GM23338 (cell line): ENCODE measurements around the gene NEK10. TPM values are rescaled to one million over a fixed set of nuclear protein-coding genes. Genes with fewer than 3 reads are reported as not detected.

Source experiments
- ATAC-seq: fragments of 200-7000 bp; cut with Tn5 transposase; 3 replicates; pipeline ENCODE4 v1.9.1; 2020
- DNase-seq: peaks from one replicate; pipeline ENCODE4 v3.0.0-alpha.2; 2015; ENCODE audit warnings: low spot score
- H2AFZ ChIP-seq: fragments of 200-600 bp; sonication (generic); 2 replicates; pipeline ENCODE4 v1.8.0; 2016; ENCODE audit warnings: antibody characterized with exemption, mild to moderate bottlenecking, moderate library complexity
- H3F3A ChIP-seq: fragments of 200-600 bp; sonication (generic); replicated peaks from 2 replicates; pipeline ENCODE4 v1.8.0; 2017; ENCODE audit warnings: antibody characterized with exemption, mixed run types, low read depth
- H3K27ac ChIP-seq: fragments of 200-600 bp; sonication (generic); 2 replicates; pipeline ENCODE4 v1.6.1; 2016; ENCODE audit warnings: low read depth
- H3K27me3 ChIP-seq: fragments of 200-600 bp; sonication (generic); 2 replicates; pipeline ENCODE4 v1.8.0; 2016; ENCODE audit warnings: mild to moderate bottlenecking, mixed run types, moderate library complexity; ENCODE audit not compliant: insufficient read depth
- H3K36me3 ChIP-seq: fragments of 200-600 bp; sonication (generic); 2 replicates; pipeline ENCODE4 v1.8.0; 2016; ENCODE audit warnings: mild to moderate bottlenecking; ENCODE audit not compliant: insufficient read depth
- H3K4me1 ChIP-seq: fragments of 200-600 bp; sonication (generic); 2 replicates; pipeline ENCODE4 v1.8.0; 2016; ENCODE audit warnings: mild to moderate bottlenecking, moderate library complexity; ENCODE audit not compliant: insufficient read depth
- H3K4me2 ChIP-seq: fragments of 200-600 bp; sonication (generic); 2 replicates; pipeline ENCODE4 v1.7.1; 2017; ENCODE audit warnings: mixed run types
- H3K4me3 ChIP-seq: fragments of 200-600 bp; sonication (generic); 2 replicates; pipeline ENCODE4 v1.6.1; 2016; ENCODE audit warnings: mixed run types
- H3K79me2 ChIP-seq: fragments of 200-600 bp; sonication (generic); replicated peaks from 2 replicates; pipeline ENCODE4 v1.8.0; 2017; ENCODE audit warnings: mild to moderate bottlenecking; ENCODE audit not compliant: insufficient read depth
- H3K9me2 ChIP-seq: fragments of 200-600 bp; sonication (generic); 2 replicates; pipeline ENCODE4 v1.8.0; 2017; ENCODE audit not compliant: insufficient read depth
- H4K20me1 ChIP-seq: fragments of 200-600 bp; sonication (generic); replicated peaks from 2 replicates; pipeline ENCODE4 v1.8.0; 2017; ENCODE audit warnings: mild to moderate bottlenecking; ENCODE audit not compliant: insufficient read depth
- H3K27ac Mint-ChIP-seq: 2 replicates; pipeline ENCODE4 v1.8.0; 2020; ENCODE audit warnings: inconsistent platforms, mild to moderate bottlenecking, moderate library complexity, mixed read lengths
- H3K27me3 Mint-ChIP-seq: 3 replicates; pipeline ENCODE4 v1.8.0; 2022; ENCODE audit warnings: low read depth, mild to moderate bottlenecking, moderate library complexity, mixed read lengths, inconsistent platforms; ENCODE audit not compliant: insufficient read depth, poor library complexity
- H3K36me3 Mint-ChIP-seq: 3 replicates; pipeline ENCODE4 v1.8.0; 2021; ENCODE audit warnings: low read depth, mild to moderate bottlenecking, inconsistent platforms, moderate library complexity, mixed read lengths
- H3K4me1 Mint-ChIP-seq: 3 replicates; pipeline ENCODE4 v1.8.0; 2020; ENCODE audit warnings: mild to moderate bottlenecking, inconsistent platforms, mixed read lengths
- H3K4me3 Mint-ChIP-seq: 3 replicates; pipeline ENCODE4 v1.8.0; 2021; ENCODE audit warnings: moderate library complexity, mild to moderate bottlenecking, inconsistent platforms, mixed read lengths
- H3K9me3 Mint-ChIP-seq: 3 replicates; pipeline ENCODE4 v1.8.0; 2020; ENCODE audit warnings: moderate library complexity, mild to moderate bottlenecking, inconsistent platforms, mixed read lengths
- CREB1 ChIP-seq: fragments of 250-450 bp; sonication (Bioruptor Pico); IDR thresholded peaks from 2 replicates; pipeline ENCODE4 v1.5.0; 2020; ENCODE audit warnings: low read depth, mild to moderate bottlenecking, moderate library complexity
- CTCF ChIP-seq, 2 experiments: fragments of 200-600 bp in 1 of 2; sonication (generic) in 1 of 2; conservative IDR thresholded peaks; 2 replicates each; pipeline versions ENCODE4 v1.5.1 to v1.6.1; 2016 to 2017; ENCODE audit warnings: antibody characterized with exemption in 2 of 2, low read depth in 2 of 2, mild to moderate bottlenecking in 2 of 2, moderate library complexity in 1 of 2
- EZH2 ChIP-seq: fragments of 200-600 bp; sonication (generic); IDR thresholded peaks from one replicate; pipeline ENCODE4 v1.8.0; 2017; ENCODE audit warnings: antibody characterized with exemption, mild to moderate bottlenecking, low read depth; ENCODE audit not compliant: unreplicated experiment
- EZH2phosphoT487 ChIP-seq: fragments of 200-600 bp; sonication (generic); IDR thresholded peaks from one replicate; pipeline ENCODE4 v1.8.1; 2018; ENCODE audit warnings: antibody characterized with exemption; ENCODE audit not compliant: unreplicated experiment
- JUNB ChIP-seq: IDR thresholded peaks from one replicate; pipeline ENCODE4 v1.6.1; 2016; ENCODE audit warnings: antibody characterized with exemption; ENCODE audit not compliant: unreplicated experiment
- NANOG ChIP-seq: IDR thresholded peaks from 2 replicates; pipeline ENCODE4 v1.6.1; 2016; ENCODE audit warnings: antibody characterized with exemption, borderline replicate concordance
- POLR2AphosphoS5 ChIP-seq: IDR thresholded peaks from 2 replicates; pipeline ENCODE4 v1.6.1; 2016; ENCODE audit warnings: antibody characterized with exemption, low read depth
- STAT1 ChIP-seq: IDR thresholded peaks from one replicate; pipeline ENCODE4 v1.6.1; 2016; ENCODE audit warnings: antibody characterized with exemption; ENCODE audit not compliant: unreplicated experiment
- ZNF114 ChIP-seq: fragments of 250-450 bp; sonication (Bioruptor Pico); IDR thresholded peaks from 2 replicates; pipeline ENCODE4 v1.5.0; 2020; ENCODE audit warnings: mild to moderate bottlenecking, moderate library complexity
- polyA plus RNA-seq: library from polyadenylated mRNA; unstranded; fragments of >200 nt; fragmentation: Nextera tagmentation; extraction: Ambion mirVana; gene quantifications from 2 replicates; pipeline ENCODE4 v1.2.1, GENCODE V29; 2016
- total RNA-seq: library from RNA; depleted of rRNA; stranded (reverse); fragments of >200 nt; shearing (Covaris generic); gene quantifications from 2 replicates; pipeline ENCODE4 v1.2.3, GENCODE V29; 2014
- TF ChIP-seq, protein P1 (sequence below): IDR thresholded peaks from 2 replicates; pipeline ENCODE4 v1.6.1; 2016; ENCODE audit warnings: antibody characterized with exemption
- TF ChIP-seq, protein P2 (sequence below): IDR thresholded peaks from one replicate; pipeline ENCODE4 v1.6.1; 2018; ENCODE audit warnings: antibody characterized with exemption; ENCODE audit not compliant: unreplicated experiment

The NEK10 gene
- total and polyA plus RNA-seq, 2 experiments from 2014 or later: 0.55 to 2.0 TPM

- H3K9me2 ChIP-seq: 0 out of 2 replicates have a peak, but pooled peaks cover 3% of the 10 kb centered on the region
- no peaks in the 10 kb centered on the region for H4K20me1 ChIP-seq
- H3K9me3 Mint-ChIP-seq: no peaks in the 10 kb centered on the region; the same call in 2 of the 3 replicates
- peaks cover 28% of the 10 kb centered on the region for H3K4me1 ChIP-seq
- H3K4me2 ChIP-seq: peak overlapping the region; percentile 55
- no peaks in the 10 kb centered on the region for H3F3A ChIP-seq
- H3K27ac ChIP-seq: no peak overlapping the region
- no peak for DNase-seq
- H3K4me3 Mint-ChIP-seq: no peak overlapping the region
- H3K27ac Mint-ChIP-seq: no peak overlapping the region
- TF ChIP-seq NANOG: no peak
- peak; percentile 34; the same call in 2 of the 3 replicates for ATAC-seq
- H3K79me2 ChIP-seq: no peaks in the 10 kb centered on the region
- H3K36me3 Mint-ChIP-seq: peaks cover 3% of the 10 kb centered on the region; the same call in 1 of the 3 replicates
- H3K27me3 ChIP-seq: no peaks in the 10 kb centered on the region
- H3K4me3 ChIP-seq: no peak overlapping the region
- H3K36me3 ChIP-seq: no peaks in the 10 kb centered on the region
- H3K4me1 Mint-ChIP-seq: peaks cover 38% of the 10 kb centered on the region
- peaks cover 2% of the 10 kb centered on the region for H3K27me3 Mint-ChIP-seq
- H2AFZ ChIP-seq: no peak overlapping the region
Observed at GRCh38 chr3:27354161-27354560, 15.0 kb downstream of the NEK10 start.

DNA sequence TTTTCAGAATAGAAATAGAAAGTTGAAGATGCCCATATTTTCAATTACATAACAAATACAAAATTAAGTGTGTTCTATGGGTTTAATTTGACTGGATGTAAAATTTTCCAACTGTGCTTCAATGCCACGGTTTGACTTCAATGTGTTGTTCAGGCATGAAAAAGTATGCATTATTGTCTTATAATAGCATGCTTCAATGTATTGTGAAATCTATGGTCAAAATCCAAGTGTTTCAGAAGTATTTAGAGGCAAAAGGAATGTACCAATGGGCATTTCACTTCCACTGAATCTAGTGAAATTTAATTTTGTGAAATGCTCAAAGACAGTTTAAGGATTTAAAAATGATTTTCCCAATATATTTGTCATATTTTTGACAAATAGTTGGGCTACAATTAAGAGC is 16.0 kb downstream of the NEK10 start:
- Mint-ChIP-seq H3K9me3 (no peaks in the 10 kb centered on the region; the same call in 2 of the 3 replicates), H3K27ac (no peak overlapping the region), H3K4me1 (peaks cover 38% of the 10 kb centered on the region), H3K4me3 (no peak overlapping the region), H3K36me3 (peaks cover 3% of the 10 kb centered on the region; the same call in 1 of the 3 replicates), H3K27me3 (peaks cover 2% of the 10 kb centered on the region)
- H3K9me2 ChIP-seq: 0 out of 2 replicates have a peak, but pooled peaks cover 3% of the 10 kb centered on the region
- H3K4me3 ChIP-seq: no peak overlapping the region
- no peaks in the 10 kb centered on the region for H3K27me3 ChIP-seq
- peaks cover 28% of the 10 kb centered on the region for H3K4me1 ChIP-seq
- no peaks in the 10 kb centered on the region for H3F3A ChIP-seq
- DNase-seq (no peak), ATAC-seq (no peak)
- H2AFZ ChIP-seq: no peak overlapping the region
- no peak overlapping the region for H3K27ac ChIP-seq
- H4K20me1 ChIP-seq: no peaks in the 10 kb centered on the region
- peak overlapping the region; percentile 55 for H3K4me2 ChIP-seq
- H3K79me2 ChIP-seq: no peaks in the 10 kb centered on the region
- no peaks in the 10 kb centered on the region for H3K36me3 ChIP-seq
- no peak for TF ChIP-seq POLR2AphosphoS5
- TF ChIP-seq, protein P1, sequence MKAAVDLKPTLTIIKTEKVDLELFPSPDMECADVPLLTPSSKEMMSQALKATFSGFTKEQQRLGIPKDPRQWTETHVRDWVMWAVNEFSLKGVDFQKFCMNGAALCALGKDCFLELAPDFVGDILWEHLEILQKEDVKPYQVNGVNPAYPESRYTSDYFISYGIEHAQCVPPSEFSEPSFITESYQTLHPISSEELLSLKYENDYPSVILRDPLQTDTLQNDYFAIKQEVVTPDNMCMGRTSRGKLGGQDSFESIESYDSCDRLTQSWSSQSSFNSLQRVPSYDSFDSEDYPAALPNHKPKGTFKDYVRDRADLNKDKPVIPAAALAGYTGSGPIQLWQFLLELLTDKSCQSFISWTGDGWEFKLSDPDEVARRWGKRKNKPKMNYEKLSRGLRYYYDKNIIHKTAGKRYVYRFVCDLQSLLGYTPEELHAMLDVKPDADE: no peak
- TF ChIP-seq CREB1: no peak
- TF ChIP-seq EZH2: no peak
- no peak for TF ChIP-seq ZNF114 (CRISPR knock-in tag)
- TF ChIP-seq, protein P2, sequence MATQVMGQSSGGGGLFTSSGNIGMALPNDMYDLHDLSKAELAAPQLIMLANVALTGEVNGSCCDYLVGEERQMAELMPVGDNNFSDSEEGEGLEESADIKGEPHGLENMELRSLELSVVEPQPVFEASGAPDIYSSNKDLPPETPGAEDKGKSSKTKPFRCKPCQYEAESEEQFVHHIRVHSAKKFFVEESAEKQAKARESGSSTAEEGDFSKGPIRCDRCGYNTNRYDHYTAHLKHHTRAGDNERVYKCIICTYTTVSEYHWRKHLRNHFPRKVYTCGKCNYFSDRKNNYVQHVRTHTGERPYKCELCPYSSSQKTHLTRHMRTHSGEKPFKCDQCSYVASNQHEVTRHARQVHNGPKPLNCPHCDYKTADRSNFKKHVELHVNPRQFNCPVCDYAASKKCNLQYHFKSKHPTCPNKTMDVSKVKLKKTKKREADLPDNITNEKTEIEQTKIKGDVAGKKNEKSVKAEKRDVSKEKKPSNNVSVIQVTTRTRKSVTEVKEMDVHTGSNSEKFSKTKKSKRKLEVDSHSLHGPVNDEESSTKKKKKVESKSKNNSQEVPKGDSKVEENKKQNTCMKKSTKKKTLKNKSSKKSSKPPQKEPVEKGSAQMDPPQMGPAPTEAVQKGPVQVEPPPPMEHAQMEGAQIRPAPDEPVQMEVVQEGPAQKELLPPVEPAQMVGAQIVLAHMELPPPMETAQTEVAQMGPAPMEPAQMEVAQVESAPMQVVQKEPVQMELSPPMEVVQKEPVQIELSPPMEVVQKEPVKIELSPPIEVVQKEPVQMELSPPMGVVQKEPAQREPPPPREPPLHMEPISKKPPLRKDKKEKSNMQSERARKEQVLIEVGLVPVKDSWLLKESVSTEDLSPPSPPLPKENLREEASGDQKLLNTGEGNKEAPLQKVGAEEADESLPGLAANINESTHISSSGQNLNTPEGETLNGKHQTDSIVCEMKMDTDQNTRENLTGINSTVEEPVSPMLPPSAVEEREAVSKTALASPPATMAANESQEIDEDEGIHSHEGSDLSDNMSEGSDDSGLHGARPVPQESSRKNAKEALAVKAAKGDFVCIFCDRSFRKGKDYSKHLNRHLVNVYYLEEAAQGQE: no peak
- no peak for TF ChIP-seq CTCF (conservative IDR thresholded peaks at IDR 0.05; ENCODE audit: low read depth in 2 of 2)
- TF ChIP-seq JUNB: no peak
- no peak for TF ChIP-seq NANOG
- no peak for TF ChIP-seq EZH2phosphoT487
- TF ChIP-seq STAT1: no peak
